Skin epidermis (tissue), 12 donors: Measurements from ENCODE around the gene MINDY3.
"Not testable (repeated sequence)": the region's sequence is repeated elsewhere in the genome, so short reads cannot be mapped to it uniquely, and the experiment has no call there.

ENCODE experiments used
- H3K27ac ChIP-seq, 21 experiments: fragments of 200-600 bp; sonication (generic) in 11 of 21; one replicate each; pipeline ENCODE4 v1.5.0; 2020; ENCODE audit warnings: mild to moderate bottlenecking in 3 of 21, inconsistent platforms in 2 of 21, moderate library complexity in 2 of 21
- H3K4me3 ChIP-seq, 7 experiments: fragments of 200-600 bp; sonication (generic) in 2 of 7; one replicate each; pipeline ENCODE4 v1.5.0; 2020; ENCODE audit warnings: inconsistent platforms in 2 of 7, mild to moderate bottlenecking in 2 of 7, moderate library complexity in 1 of 7

MINDY3 gene

DNA sequence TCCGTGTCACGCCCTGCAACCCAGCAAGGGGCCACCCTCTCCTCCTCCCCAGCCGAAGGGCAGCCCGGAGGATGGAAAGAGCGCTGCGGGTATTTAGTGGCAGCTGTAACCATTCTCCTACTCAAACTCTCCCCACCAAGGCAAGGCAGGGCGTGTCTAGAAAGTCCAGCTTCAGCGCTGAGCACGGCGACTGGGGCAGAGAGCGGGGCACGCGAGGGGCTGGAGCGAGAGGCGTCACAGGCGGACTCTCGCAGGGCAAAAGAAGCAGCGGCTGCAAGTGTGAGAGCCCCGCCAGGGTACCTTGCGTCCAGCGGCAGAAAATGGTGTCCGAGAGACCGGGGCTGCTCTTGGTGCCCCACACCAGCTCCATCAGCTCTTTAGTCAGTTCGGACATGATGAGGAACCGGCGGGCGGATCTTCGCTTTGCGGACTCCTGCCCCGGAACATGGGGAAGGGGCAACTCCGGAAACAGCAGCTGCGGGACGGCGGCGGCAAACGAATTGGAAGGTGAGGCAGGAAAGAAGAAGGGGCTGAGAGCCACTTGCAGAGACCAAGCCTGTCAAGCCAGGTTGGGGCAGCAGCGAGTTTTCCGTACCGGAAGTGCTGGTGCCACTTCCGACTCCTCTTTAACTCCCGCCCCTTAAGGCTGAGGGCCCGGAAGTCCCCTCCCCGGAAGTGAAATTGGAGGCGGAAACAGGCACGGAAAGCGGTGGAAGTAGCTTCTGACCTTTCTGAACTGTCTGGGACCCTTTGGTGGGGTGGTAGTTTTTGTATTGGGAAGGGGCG lies at the start of gene MINDY3:
Gene MINDY3, minus strand, starts transcription at position 602 of the 786 bp plus-strand sequence. Its CDS starts 208 bp downstream, at position 394.
- peak within 1 kb of the TSS in 20 of 21 experiments; percentile 48 to 89 (median 73) for H3K27ac ChIP-seq
- peak within 1 kb of the TSS; percentile 77 to 94 (median 88) for H3K4me3 ChIP-seq

DNA sequence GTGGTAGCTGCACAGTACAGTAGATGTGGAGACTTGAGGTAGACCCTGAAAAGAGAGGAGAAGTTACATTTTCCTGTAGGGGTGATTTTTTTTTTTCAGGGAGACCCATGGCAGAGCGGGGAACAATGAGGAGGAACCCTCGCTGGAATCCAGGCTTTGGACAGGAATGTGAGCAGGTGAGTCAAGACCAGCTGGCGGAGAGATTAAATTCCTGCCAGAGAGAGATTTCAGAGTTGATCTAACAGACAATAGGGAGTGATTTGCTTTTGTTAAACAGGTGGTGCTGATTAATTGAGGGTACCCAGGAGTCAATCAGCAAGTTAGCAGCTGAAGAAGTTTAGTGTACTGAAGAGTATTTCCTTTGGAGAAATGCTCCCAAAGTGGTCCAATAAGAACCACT lies 41.6 kb upstream of the MINDY3 start:
- H3K27ac ChIP-seq = no peak overlapping the region

DNA sequence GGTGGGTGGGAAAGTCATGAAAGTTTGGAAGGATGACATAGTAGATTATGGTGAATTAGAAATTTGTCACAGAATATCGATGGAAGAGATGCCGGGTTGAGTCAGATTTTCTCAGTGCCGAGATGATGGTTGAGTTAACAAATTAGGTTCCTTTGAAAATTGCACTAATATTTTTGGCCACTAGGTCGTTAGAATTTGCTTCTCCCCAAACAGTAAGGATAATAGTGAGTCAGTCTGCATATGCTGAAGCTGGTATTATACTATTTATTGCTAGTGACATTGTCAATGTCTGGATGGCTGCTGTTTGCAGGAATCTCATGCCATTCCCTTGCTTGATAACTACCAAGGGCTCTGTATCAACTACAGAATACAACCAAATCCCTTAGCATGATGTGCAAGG lies 37.7 kb upstream of the MINDY3 start:
- no peak overlapping the region for H3K4me3 ChIP-seq
- H3K27ac ChIP-seq = no peak overlapping the region

More for the DNA sequence above, 41.6 kb upstream of the MINDY3 start:
- H3K4me3 ChIP-seq = no peak overlapping the region

DNA sequence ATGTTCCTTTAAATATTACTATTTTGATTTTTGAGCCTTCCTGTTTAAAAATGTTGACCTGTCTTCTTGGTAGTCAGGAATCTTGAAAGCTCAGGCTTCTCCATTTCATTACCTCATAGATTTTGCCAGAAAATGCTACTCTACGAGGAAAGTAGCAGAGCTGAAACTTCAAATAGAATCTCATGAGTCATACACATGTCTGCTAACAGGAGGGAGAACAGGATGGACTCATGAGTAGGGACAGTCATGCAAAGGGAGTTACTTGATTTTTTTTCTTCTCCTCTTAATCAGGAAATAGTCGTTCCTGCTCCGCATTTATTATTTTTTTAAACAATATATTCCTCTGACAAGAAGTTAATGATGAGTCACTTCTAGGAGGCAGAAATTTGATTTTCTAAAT lies 37.0 kb upstream of the MINDY3 start:
- no peak overlapping the region for H3K4me3 ChIP-seq
- no peak overlapping the region for H3K27ac ChIP-seq

DNA sequence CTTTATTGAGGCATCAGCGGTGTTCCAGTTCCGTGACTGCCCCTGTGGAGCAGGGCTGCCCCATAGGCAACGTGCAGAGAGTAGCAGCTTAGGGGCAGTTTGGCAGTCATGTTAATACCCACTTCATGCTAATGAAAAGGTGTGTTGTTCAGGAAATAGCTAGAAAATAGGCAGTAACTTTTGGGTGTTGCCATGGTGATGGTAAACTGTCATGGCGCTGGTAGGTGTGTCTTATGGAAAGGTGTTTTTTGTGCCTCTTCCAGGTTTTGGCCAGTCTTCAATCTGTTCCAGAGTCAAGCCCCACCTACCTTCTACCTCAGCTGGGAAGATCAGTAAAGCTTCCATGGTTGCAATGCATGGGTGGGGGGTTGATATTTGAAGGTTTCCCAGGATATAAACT lies 36.3 kb upstream of the MINDY3 start:
- Histone ChIP-seq H3K27ac (no peak overlapping the region), H3K4me3 (no peak overlapping the region)

DNA sequence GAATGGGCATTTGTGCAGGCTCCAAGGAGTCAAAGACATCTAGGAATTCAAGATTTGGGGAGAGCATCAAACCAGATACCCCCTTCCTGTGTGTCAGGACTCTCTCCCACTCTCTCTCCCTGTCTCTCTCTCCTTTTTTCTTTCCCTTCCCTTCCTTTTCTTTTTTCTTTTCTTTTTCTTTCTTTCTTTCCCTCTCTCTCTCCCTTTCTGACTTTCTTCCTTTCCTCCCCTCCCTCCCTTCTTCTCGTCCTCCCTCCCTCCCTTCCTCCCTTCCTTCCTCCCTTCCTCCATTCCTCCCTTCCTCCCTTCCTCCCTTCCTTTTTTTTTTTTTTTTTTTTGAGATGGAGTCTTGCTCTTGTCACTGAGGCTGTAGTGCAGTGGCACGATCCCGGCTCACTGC lies 24.1 kb upstream of the MINDY3 start:
- H3K27ac ChIP-seq = no peak overlapping the region
- H3K4me3 ChIP-seq = no peak overlapping the region

DNA sequence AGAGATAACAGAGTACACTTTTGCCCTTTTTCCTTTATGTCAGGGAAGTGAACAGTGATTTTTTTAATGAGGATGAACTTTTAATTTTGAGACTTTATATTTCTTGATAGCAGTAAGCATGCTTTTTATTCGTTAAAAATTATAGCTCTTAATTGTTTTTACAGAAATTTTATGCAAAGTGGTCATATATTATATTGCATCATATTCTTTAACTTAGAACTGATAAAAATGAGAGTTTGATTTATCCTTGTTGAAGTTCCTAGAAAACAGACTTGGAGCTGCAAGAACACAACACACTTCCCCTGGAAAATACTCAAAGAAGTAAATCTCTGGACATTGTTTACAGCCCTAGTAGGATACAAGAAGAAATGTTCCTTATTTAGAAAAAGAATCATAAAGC lies 21.2 kb upstream of the MINDY3 start:
- no peak overlapping the region for H3K4me3 ChIP-seq
- no peak overlapping the region for H3K27ac ChIP-seq

DNA sequence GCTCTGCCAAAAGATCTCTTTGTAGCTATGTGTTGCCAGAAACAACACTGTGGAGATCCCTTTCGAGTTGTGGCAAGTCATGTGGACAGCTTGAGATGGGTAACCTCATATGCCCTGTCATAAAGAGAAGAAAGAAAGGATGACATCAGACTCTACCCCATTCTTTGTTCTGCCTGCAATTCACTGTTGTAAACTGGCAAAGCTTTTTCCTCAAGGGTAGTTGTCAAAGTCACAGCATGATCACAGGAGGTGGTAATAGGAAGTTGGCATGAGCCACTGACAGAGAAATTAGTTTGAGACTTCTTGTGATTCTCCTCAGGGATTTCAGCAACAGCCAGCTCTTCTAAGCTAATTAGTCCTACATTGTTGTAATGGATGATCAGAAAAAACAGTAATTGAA lies 19.4 kb upstream of the MINDY3 start:
- no peak overlapping the region for H3K4me3 ChIP-seq
- no peak overlapping the region for H3K27ac ChIP-seq

DNA sequence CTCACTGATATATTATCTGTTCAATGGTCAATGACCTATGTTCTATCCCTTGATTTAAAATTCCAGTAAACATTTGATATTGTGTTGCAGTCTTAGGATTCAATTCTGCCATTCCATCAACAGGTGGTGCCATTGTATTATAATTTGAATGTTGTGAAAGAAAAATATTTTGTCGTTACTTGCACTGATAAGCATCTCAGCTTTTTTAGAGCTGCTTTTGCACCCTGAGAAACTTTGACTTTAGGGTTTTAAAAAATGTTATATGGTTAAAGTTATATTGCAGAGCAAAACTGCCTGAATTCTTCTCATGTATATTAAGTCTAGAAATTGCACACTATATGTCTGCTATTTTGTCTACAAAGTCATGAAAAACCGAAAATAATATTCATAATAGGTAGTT lies 18.8 kb upstream of the MINDY3 start:
- Histone ChIP-seq H3K27ac (no peak overlapping the region), H3K4me3 (no peak overlapping the region)

DNA sequence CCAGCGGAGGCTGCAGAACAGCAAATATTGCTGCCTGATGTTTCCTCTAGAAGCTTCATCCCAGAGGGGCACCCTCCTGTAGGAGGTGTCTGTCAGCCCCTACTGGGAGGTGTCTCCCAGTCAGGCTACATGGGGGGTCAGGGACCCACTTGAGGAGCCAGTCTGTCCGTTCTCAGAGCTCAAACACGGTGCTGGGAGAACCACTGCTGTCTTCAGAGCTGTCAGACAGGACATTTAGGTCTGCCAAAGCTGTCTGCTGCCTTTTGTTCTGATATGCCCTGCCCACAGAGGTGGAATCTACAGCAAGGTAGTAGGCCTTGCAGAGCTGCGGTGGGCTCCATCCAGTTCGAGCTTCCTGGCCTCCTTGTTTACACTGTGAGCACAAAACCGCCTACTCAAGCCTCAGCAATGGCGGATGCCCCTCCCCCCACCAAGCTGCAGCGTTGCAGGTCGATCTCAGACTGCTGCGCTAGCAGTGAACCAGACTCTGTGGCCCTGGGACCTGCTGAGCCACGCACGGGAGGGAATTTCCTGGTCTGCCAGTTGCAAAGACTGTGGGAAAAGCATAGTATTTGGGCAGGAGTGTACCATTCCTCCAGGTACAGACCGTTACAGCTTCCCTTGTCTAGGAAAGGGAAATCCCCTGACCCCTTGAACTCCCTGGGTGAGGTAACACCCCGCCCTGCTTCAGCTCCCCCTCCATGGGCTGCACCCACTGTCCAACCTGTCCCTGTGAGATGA lies 17.7 kb upstream of the MINDY3 start:
- no peak overlapping the region for H3K27ac ChIP-seq
- no peak overlapping the region for H3K4me3 ChIP-seq

DNA sequence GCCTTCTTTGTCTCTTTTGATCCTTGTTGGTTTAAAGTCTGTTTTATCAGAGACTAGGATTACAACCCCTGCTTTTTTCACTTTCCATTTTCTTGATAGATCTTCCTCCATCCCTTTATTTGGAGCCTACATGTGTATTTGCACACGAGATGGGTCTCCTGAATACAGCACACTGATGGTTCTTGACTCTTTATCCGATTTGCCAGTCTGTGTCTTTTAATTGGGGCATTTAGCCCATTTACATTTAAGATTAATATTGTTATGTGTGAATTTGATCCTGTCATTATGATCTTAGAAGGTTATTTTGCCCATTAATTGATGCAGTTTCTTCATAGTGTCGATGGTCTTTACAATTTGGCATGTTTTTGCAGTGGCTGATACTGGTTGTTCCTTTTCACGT lies 16.0 kb upstream of the MINDY3 start:
- H3K4me3 ChIP-seq, H3K27ac ChIP-seq: not testable (repeated sequence)

DNA sequence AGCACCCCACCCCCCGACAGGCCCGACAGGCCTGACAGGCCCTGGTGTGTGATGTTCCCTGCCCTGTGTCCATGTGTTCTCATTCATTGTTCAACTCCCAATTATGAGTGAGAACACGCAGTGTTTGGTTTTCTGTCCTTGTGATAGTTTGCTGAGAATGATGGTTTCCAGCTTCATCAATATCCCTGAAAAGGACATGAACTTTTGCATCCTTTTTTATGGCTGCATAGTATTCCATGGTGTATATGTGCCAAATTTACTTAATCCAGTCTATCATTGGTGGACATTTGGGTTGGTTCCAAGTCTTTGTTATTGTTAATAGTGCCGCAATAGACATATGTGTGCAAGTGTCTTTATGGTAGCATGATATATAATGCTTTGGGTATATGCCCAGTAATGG lies 12.3 kb upstream of the MINDY3 start:
- H3K27ac ChIP-seq, H3K4me3 ChIP-seq: not testable (repeated sequence)

DNA sequence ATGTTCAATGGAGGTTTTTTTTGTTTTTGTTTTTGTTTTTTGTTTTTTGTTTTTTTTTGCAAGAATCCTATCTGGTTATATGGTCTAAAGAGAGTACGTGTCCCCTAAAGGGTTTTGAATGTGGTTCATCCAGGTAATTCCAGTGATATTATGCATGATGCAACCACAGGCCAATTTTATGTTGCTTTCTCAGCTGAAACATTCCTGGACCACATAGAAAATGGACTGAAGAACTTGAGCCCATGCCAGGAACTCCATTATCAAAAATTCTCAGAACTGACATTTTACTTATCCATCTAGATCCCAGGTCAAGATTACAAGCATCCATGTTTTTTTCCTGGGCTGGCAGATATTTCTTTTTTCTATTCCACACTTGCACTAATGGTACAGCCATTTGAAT lies 11.5 kb upstream of the MINDY3 start:
- no peak overlapping the region for H3K27ac ChIP-seq
- H3K4me3 ChIP-seq = no peak overlapping the region

DNA sequence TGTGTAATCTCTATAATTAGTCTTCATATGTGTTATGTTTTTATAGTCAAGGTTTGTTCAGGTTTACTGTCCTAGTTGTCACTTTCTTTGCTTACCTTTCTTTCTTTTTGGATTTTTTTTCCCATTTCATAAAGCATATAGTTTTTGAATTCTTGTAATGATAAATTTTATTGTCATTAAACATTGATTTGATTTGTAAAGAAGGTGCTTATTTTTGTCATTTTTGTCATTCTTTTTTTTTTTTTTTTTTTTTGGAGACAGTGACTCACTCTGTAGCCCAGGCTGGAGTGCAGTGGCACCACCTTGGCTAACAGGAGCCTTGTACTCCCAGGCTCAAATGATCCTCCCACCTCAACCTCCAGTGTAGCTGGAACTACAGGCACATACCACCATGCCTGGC lies 9.6 kb upstream of the MINDY3 start:
- Histone ChIP-seq H3K27ac (no peak overlapping the region), H3K4me3 (no peak overlapping the region)

DNA sequence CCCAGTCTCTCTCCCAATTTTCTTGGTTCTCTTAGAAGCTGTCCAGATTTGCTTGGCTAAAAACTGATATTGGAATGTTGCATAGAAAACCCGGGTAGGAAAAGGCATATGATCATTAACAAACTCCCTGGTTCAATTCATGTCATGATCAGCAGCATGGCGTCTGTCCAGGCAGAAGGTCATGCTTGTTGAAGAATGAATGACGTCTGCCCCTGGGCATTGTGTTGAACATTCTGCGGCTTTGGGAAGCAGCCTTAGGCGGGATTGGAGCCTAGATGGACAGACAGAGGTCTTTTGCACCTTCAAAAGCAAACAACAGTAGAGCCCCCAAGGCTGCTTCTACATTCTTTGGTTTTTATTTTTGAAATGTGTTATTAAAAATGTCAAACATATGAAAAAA lies 7.7 kb upstream of the MINDY3 start:
- H3K27ac ChIP-seq = no peak overlapping the region
- H3K4me3 ChIP-seq = no peak overlapping the region

DNA sequence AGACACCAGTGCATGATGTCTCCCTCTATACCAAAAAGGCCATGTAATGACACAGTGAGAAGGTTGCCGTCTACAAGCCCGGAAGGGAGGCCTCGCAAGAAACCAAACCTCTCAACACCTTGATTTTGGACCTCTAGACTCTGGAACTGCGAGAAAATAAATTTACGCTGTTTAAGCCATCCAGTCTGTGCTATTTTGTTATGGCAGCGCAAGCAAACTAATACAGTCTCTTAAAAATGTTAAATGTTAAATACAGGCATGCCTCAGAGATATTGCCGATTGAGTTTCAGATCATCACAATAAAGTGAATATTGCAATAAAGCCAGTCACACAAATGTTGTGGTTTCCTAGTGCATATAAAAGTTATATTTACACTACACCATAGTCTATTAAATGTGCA lies 5.0 kb upstream of the MINDY3 start:
- H3K27ac ChIP-seq = no peak overlapping the region
- no peak overlapping the region for H3K4me3 ChIP-seq

DNA sequence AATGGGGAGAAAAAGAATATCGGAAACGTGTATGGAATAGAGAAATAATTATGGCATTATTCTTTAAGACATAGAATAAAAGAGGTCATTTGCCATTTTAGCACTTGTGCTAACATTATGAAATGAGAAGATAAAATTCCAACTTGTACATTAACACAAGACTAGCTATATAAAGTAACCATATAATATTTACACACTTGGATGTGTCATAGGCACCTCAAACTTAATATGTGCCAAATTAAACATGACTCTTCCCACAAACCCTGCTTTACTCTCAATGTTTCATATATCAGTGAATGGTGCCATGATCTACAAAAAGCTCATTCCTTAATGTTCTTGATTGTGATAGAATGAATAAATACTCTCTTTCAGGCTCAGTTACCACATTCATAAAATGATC lies 4.1 kb upstream of the MINDY3 start:
- H3K4me3 ChIP-seq = no peak overlapping the region

DNA sequence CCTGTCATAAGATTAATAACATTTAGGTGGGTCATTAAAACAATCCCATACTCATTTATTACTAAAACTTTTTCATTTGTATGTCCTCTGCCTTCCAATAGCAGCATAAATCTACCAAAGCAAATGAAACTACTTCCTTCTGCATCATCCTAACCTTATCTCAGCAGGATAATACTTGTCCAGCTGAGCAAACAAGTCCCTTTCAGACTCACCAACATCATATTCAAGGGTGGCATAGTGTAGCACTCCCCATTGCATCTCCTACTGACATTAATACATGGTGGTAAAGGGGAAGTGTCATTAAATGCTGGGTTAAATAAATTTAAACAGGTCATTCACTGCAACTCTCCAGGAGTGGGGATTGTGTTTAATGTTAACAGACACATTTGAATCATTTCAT lies 3.4 kb upstream of the MINDY3 start:
- no peak overlapping the region for H3K27ac ChIP-seq
- no peak overlapping the region for H3K4me3 ChIP-seq

More for the DNA sequence above, 4.1 kb upstream of the MINDY3 start:
- no peak overlapping the region for H3K27ac ChIP-seq

DNA sequence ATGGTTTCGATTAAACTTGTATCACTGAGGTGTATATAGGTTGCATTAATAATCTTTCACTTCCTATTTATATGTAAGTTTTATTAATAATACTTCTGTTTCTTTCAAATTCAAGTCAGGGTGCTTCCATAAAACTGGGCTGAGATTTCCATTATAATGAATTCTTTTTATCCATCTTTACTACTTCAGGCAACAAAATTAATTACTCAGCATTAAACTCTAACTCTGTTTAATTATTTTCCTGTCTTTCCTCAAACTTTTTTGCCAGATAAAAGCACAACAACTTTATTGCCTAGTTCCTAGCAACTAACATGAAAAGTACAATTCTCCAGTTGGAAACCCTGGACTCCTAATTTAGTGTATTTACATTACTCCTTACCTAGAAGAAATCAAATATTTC lies 3.0 kb upstream of the MINDY3 start:
- no peak overlapping the region for H3K27ac ChIP-seq
- no peak overlapping the region for H3K4me3 ChIP-seq

DNA sequence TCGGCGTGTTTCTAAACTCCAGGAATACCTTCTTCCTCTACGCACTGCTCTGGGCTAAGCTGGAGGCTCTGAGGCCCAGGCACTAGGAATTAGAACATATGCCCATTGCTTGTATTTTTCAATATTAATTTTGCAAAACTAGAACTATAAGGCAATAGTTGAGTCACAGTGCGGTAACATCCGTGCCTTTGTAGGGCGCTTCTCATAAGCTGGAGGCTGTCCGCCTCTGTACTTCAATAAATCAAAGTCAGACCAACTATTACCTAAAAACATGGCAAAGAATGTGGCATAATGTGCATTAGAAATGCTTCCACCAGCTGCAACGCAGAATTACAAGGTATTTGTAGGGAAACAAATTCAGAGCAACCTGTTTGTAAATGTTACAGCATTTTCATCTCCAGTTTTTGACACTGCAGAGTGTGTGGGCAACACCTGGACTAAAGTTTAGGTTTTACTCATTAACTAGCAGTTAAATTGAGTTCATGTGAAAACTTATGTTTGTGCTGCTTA lies 440 bp upstream of the MINDY3 start:
- peak overlapping the region; percentile 77 to 94 (median 88) for H3K4me3 ChIP-seq
- peak overlapping the region in 20 of 21 experiments; percentile 48 to 89 (median 73) for H3K27ac ChIP-seq

DNA sequence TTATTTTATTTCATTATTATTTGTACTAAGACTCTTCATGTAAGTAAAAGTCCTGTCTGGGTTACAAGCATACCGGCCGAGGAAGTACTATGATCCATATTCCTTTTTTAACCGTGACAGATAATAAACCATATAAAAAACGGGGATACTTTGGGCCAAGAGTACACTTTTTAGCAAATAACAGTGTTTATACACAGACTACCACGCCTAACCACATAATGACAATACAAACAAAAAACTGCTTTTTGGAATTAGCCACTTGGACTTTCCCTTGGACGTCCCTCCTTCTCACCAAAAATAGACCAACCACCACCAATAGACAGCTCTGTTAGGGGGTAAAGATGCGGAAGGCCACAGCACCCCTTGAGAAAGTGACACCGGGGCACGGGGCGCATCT lies 800 bp downstream of the MINDY3 start:
- peak overlapping the region in 18 of 21 experiments; percentile 59 to 89 (median 74) for H3K27ac ChIP-seq
- peak overlapping the region; percentile 77 to 94 (median 88) for H3K4me3 ChIP-seq
